ENCODE data around the gene PCNA. TPM values are rescaled to one million over a fixed set of nuclear protein-coding genes. Genes with fewer than 3 reads are reported as not detected.
"Not testable (repeated sequence)": the region's sequence is repeated elsewhere in the genome, so short reads cannot be mapped to it uniquely, and the experiment has no call there.

PCNA gene
- polyA plus RNA-seq, 4 donors = 57.6 to 144 (median 85.9) TPM

DNA sequence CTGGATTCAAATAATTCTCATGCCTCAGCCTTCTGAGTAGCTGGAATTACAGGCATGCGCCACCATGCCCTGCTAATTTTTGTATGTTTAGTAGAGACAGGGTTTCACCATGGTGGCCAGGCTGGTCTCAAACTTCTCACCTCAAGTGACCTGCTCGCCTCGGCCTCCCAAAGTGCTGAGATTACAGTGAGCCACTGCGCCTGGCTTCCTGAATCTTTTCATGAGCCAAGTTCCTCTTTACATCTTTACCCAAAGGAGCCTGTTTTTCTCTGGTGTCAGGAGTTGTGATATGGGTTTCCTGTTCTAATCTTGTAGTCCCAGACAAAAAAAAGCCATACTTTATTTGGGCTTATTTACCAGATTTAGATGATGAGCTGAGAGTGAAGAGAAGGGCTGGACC lies 34.4 kb downstream of the PCNA start:
- H3K9me3 ChIP-seq (ENCODE audit: control insufficient read depth in 2 of 2, insufficient read depth in 1 of 2, low read depth in 1 of 2, low read length in 1 of 2) = no peaks in the 10 kb centered on the region
- no peaks in the 10 kb centered on the region for H3K27me3 ChIP-seq (ENCODE audit: control insufficient read depth in 3 of 3, insufficient read depth in 3 of 3, low read length in 3 of 3)
- DNase-seq (no peak), FAIRE-seq (no peak)
- no peak overlapping the region for H3K4me3 ChIP-seq (ENCODE audit: low read depth in 1 of 3, low read length in 3 of 3)
- no peak overlapping the region for H3K27ac ChIP-seq (ENCODE audit: low read depth in 1 of 3, low read length in 2 of 3)
- WGBS, 3 donors = 80 to 93% (median 82%) methylated on average over 4 of the region's 4 CpGs
- H3K36me3 ChIP-seq (ENCODE audit: control insufficient read depth in 3 of 3, insufficient read depth in 2 of 3, low read depth in 1 of 3, low read length in 3 of 3) = peaks cover 0 to 3% (median 0%) of the 10 kb centered on the region in 3 donors
- no peaks in the 10 kb centered on the region for H3K4me1 ChIP-seq (ENCODE audit: control insufficient read depth in 3 of 3, insufficient read depth in 2 of 3, low read depth in 1 of 3, low read length in 2 of 3)

GRCh38 chr20:5080384-5080877 lies 39.3 kb downstream of the PCNA start:
- H3K27me3 ChIP-seq (ENCODE audit: control insufficient read depth in 3 of 3, insufficient read depth in 3 of 3, low read length in 3 of 3) = no peaks in the 10 kb centered on the region
- no peaks in the 10 kb centered on the region for H3K36me3 ChIP-seq (ENCODE audit: control insufficient read depth in 3 of 3, insufficient read depth in 2 of 3, low read depth in 1 of 3, low read length in 3 of 3)
- DNase-seq (no peak), FAIRE-seq (no peak)
- WGBS, 3 donors = 83 to 94% (median 88%) methylated on average over 10 of the region's 10 CpGs
- no peaks in the 10 kb centered on the region for H3K9me3 ChIP-seq (ENCODE audit: control insufficient read depth in 2 of 2, insufficient read depth in 1 of 2, low read depth in 1 of 2, low read length in 1 of 2)
- H3K27ac ChIP-seq (ENCODE audit: low read depth in 1 of 3, low read length in 2 of 3) = peak overlapping the region in 1 of 3 donors; percentile 72
- H3K4me1 ChIP-seq (ENCODE audit: control insufficient read depth in 3 of 3, insufficient read depth in 2 of 3, low read depth in 1 of 3, low read length in 2 of 3) = no peaks in the 10 kb centered on the region
- H3K4me3 ChIP-seq (ENCODE audit: low read depth in 1 of 3, low read length in 3 of 3) = no peak overlapping the region

- peak overlapping the region in 1 of 3 donors; percentile 10 for H3K4me3 ChIP-seq (ENCODE audit: low read depth in 1 of 3, low read length in 3 of 3)
- H3K27ac ChIP-seq (ENCODE audit: low read depth in 1 of 3, low read length in 2 of 3) = peak overlapping the region; percentile 52 to 85 (median 83)
- H3K36me3 ChIP-seq (ENCODE audit: control insufficient read depth in 3 of 3, insufficient read depth in 2 of 3, low read depth in 1 of 3, low read length in 3 of 3) = no peaks in the 10 kb centered on the region
- 14 to 17% (median 16%) methylated on average over 11 of the region's 11 CpGs for WGBS, 3 donors
- H3K27me3 ChIP-seq (ENCODE audit: control insufficient read depth in 3 of 3, insufficient read depth in 3 of 3, low read length in 3 of 3) = no peaks in the 10 kb centered on the region
- DNase-seq (peak; percentile 58 to 89), FAIRE-seq (no peak)
- H3K9me3 ChIP-seq (ENCODE audit: control insufficient read depth in 2 of 2, insufficient read depth in 1 of 2, low read depth in 1 of 2, low read length in 1 of 2) = no peaks in the 10 kb centered on the region
- H3K4me1 ChIP-seq (ENCODE audit: control insufficient read depth in 3 of 3, insufficient read depth in 2 of 3, low read depth in 1 of 3, low read length in 2 of 3) = peaks cover 0 to 1% (median 0%) of the 10 kb centered on the region in 3 donors
Measured at GRCh38 chr20:5078399-5078958, 41.3 kb downstream of the PCNA start.

- H3K36me3 ChIP-seq (ENCODE audit: control insufficient read depth in 3 of 3, insufficient read depth in 2 of 3, low read depth in 1 of 3, low read length in 3 of 3) = no peaks in the 10 kb centered on the region
- no peaks in the 10 kb centered on the region for H3K9me3 ChIP-seq (ENCODE audit: control insufficient read depth in 2 of 2, insufficient read depth in 1 of 2, low read depth in 1 of 2, low read length in 1 of 2)
- peak overlapping the region in 1 of 3 donors; percentile 10 for H3K4me3 ChIP-seq (ENCODE audit: low read depth in 1 of 3, low read length in 3 of 3)
- peaks cover 0 to 6% (median 0%) of the 10 kb centered on the region in 3 donors for H3K4me1 ChIP-seq (ENCODE audit: control insufficient read depth in 3 of 3, insufficient read depth in 2 of 3, low read depth in 1 of 3, low read length in 2 of 3)
- FAIRE-seq (no peak), DNase-seq (no peak)
- no peaks in the 10 kb centered on the region for H3K27me3 ChIP-seq (ENCODE audit: control insufficient read depth in 3 of 3, insufficient read depth in 3 of 3, low read length in 3 of 3)
- WGBS, 3 donors = 32 to 43% (median 34%) methylated on average over 4 of the region's 4 CpGs
- H3K27ac ChIP-seq (ENCODE audit: low read depth in 1 of 3, low read length in 2 of 3) = peak overlapping the region; percentile 52 to 85 (median 83)
Measured at GRCh38 chr20:5077761-5078387, 41.9 kb downstream of the PCNA start.

GRCh38 chr20:5076913-5077312 lies 42.8 kb downstream of the PCNA start:
- not testable (repeated sequence) for FAIRE-seq; H3K4me3 ChIP-seq (ENCODE audit: low read depth in 1 of 3, low read length in 3 of 3); H3K9me3 ChIP-seq (ENCODE audit: control insufficient read depth in 2 of 2, insufficient read depth in 1 of 2, low read depth in 1 of 2, low read length in 1 of 2); DNase-seq; H3K36me3 ChIP-seq (ENCODE audit: control insufficient read depth in 3 of 3, insufficient read depth in 2 of 3, low read depth in 1 of 3, low read length in 3 of 3); H3K27ac ChIP-seq (ENCODE audit: low read depth in 1 of 3, low read length in 2 of 3); H3K27me3 ChIP-seq (ENCODE audit: control insufficient read depth in 3 of 3, insufficient read depth in 3 of 3, low read length in 3 of 3); H3K4me1 ChIP-seq (ENCODE audit: control insufficient read depth in 3 of 3, insufficient read depth in 2 of 3, low read depth in 1 of 3, low read length in 2 of 3)
- 95 to 100% (median 96%) methylated on average over 2 of the region's 2 CpGs for WGBS, 3 donors

DNA sequence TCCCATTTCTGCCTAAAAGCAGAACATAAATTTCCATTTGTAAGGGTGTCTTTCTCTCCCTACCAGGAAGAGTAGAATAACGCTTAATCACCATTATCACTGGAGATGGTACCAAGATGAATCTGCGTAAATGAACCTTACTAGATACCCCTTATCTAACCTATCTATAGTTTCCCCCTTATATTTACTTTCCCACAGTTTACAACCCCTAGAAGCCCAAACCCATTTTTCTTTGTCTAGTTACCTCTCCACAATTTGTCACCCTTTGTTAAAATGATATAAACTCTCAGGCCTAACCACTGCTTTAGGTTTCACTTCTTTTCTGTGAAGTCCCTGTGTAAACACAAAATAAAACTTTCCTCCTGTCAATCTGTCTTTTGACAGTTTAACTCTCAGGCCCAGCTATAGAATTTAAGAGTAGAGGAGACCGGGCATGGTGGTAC lies 45.5 kb downstream of the PCNA start:
- Histone ChIP-seq H3K4me1 (ENCODE audit: control insufficient read depth in 3 of 3, insufficient read depth in 2 of 3, low read depth in 1 of 3, low read length in 2 of 3) (peaks cover 0 to 6% (median 0%) of the 10 kb centered on the region in 3 donors), H3K4me3 (ENCODE audit: low read depth in 1 of 3, low read length in 3 of 3) (no peak overlapping the region), H3K9me3 (ENCODE audit: control insufficient read depth in 2 of 2, insufficient read depth in 1 of 2, low read depth in 1 of 2, low read length in 1 of 2) (no peaks in the 10 kb centered on the region), H3K27me3 (ENCODE audit: control insufficient read depth in 3 of 3, insufficient read depth in 3 of 3, low read length in 3 of 3) (no peaks in the 10 kb centered on the region), H3K36me3 (ENCODE audit: control insufficient read depth in 3 of 3, insufficient read depth in 2 of 3, low read depth in 1 of 3, low read length in 3 of 3) (no peaks in the 10 kb centered on the region), H3K27ac (ENCODE audit: low read depth in 1 of 3, low read length in 2 of 3) (no peak overlapping the region)
- WGBS, 3 donors = 86 to 92% (median 91%) methylated on average over 3 of the region's 3 CpGs
- DNase-seq = no peak
- no peak for FAIRE-seq

DNA sequence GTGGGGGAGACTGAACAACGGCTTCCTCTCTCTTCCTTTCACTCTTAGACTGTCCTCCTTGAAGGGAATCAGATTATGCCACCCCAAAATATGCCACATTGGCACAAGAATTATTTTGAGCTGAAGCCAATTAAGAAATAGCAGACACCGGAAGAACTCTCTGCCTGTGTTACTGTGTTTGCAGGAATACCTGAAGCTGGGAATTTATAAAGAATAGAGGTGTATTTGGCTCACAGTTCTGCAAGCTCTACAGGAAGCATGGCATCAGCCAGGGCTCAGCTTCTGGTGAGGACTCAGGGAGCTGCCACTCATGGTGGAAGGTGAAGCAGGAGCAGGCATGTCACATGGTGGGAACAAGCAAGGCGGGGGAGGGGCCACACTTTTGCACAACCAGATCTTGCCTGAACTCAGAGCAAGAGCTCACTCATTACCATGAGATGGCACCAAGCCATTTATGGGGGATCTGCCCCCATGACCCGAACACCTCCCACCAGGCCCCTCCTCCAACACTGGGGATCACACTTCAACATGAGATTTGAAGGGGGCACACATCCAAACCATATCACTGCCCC lies 46.0 kb downstream of the PCNA start:
- Histone ChIP-seq H3K27ac (ENCODE audit: low read depth in 1 of 3, low read length in 2 of 3) (peak overlapping the region in 1 of 3 donors; percentile 57), H3K4me3 (ENCODE audit: low read depth in 1 of 3, low read length in 3 of 3) (no peak overlapping the region), H3K27me3 (ENCODE audit: control insufficient read depth in 3 of 3, insufficient read depth in 3 of 3, low read length in 3 of 3) (no peaks in the 10 kb centered on the region), H3K4me1 (ENCODE audit: control insufficient read depth in 3 of 3, insufficient read depth in 2 of 3, low read depth in 1 of 3, low read length in 2 of 3) (peaks cover 0 to 6% (median 0%) of the 10 kb centered on the region in 3 donors), H3K9me3 (ENCODE audit: control insufficient read depth in 2 of 2, insufficient read depth in 1 of 2, low read depth in 1 of 2, low read length in 1 of 2) (no peaks in the 10 kb centered on the region), H3K36me3 (ENCODE audit: control insufficient read depth in 3 of 3, insufficient read depth in 2 of 3, low read depth in 1 of 3, low read length in 3 of 3) (no peaks in the 10 kb centered on the region)
- WGBS, 3 donors = 51 to 80% (median 55%) methylated on average over 4 of the region's 4 CpGs
- DNase-seq (no peak), FAIRE-seq (no peak)

- WGBS, 3 donors = 55 to 65% (median 59%) methylated on average over 8 of the region's 8 CpGs
- no peaks in the 10 kb centered on the region for H3K36me3 ChIP-seq (ENCODE audit: control insufficient read depth in 3 of 3, insufficient read depth in 2 of 3, low read depth in 1 of 3, low read length in 3 of 3)
- H3K9me3 ChIP-seq (ENCODE audit: control insufficient read depth in 2 of 2, insufficient read depth in 1 of 2, low read depth in 1 of 2, low read length in 1 of 2) = no peaks in the 10 kb centered on the region
- no peaks in the 10 kb centered on the region for H3K27me3 ChIP-seq (ENCODE audit: control insufficient read depth in 3 of 3, insufficient read depth in 3 of 3, low read length in 3 of 3)
- peak; percentile 35 to 89 for DNase-seq
- no peak overlapping the region for H3K4me3 ChIP-seq (ENCODE audit: low read depth in 1 of 3, low read length in 3 of 3)
- peak overlapping the region in 1 of 3 donors; percentile 57 for H3K27ac ChIP-seq (ENCODE audit: low read depth in 1 of 3, low read length in 2 of 3)
- H3K4me1 ChIP-seq (ENCODE audit: control insufficient read depth in 3 of 3, insufficient read depth in 2 of 3, low read depth in 1 of 3, low read length in 2 of 3) = peaks cover 0 to 6% (median 0%) of the 10 kb centered on the region in 3 donors
- no peak for FAIRE-seq
Measured at GRCh38 chr20:5072756-5073659, 46.8 kb downstream of the PCNA start.
